WI38 (cell line): ENCODE data around the gene MBTPS2.

ENCODE experiments used
- H3K4me3 ChIP-seq: 2 replicates; pipeline ENCODE4 v1.5.1; 2011; ENCODE audit warnings: low read depth, mild to moderate bottlenecking, control low read depth, low read length
- TF ChIP-seq, protein P1 (sequence below): IDR thresholded peaks from 2 replicates; pipeline ENCODE4 v1.5.1; 2012; ENCODE audit warnings: low read depth, mild to moderate bottlenecking, control low read depth, low read length

MBTPS2 gene

GRCh38 chrX:21839334-21840192 lies at the start of gene MBTPS2:
Gene MBTPS2, plus strand, starts transcription at chrX:21839617. Its CDS starts 118 bp downstream, at chrX:21839735.
- TF ChIP-seq, protein P1, sequence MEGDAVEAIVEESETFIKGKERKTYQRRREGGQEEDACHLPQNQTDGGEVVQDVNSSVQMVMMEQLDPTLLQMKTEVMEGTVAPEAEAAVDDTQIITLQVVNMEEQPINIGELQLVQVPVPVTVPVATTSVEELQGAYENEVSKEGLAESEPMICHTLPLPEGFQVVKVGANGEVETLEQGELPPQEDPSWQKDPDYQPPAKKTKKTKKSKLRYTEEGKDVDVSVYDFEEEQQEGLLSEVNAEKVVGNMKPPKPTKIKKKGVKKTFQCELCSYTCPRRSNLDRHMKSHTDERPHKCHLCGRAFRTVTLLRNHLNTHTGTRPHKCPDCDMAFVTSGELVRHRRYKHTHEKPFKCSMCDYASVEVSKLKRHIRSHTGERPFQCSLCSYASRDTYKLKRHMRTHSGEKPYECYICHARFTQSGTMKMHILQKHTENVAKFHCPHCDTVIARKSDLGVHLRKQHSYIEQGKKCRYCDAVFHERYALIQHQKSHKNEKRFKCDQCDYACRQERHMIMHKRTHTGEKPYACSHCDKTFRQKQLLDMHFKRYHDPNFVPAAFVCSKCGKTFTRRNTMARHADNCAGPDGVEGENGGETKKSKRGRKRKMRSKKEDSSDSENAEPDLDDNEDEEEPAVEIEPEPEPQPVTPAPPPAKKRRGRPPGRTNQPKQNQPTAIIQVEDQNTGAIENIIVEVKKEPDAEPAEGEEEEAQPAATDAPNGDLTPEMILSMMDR = 0 out of 2 replicates have a peak, but pooled peaks have one; percentile 15
- peak within 1 kb of the TSS; percentile 70 for H3K4me3 ChIP-seq

DNA sequence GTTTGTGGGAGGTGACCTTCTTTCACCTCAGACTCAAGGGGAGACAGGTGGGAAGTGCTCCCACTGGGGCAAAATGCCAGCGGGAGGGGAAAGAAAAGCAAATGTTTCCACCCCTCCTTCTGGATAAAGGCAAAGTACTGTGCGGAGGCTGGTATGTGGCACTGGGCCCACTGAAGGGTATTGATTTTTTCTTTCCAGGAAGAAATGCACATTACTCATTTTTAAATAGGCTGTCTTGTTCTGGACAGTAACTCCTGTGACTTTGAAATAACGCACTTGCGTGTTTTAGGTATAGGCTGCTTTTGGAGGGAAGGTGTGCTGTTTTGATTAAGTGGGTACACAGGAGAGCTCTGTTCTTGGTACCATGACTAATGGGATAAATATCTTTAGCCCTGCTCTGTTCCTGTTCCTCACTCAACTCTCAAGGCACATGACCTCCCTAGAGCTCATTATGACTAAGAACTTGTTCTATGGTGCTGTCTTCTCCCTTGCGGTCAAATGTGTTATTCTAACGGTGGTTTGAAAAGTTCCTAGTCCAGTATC lies 40.7 kb upstream of the MBTPS2 start:
- TF ChIP-seq, protein P1 = no peak
- H3K4me3 ChIP-seq = no peak overlapping the region

GRCh38 chrX:21799767-21800166 lies 39.6 kb upstream of the MBTPS2 start:
- H3K4me3 ChIP-seq = no peak overlapping the region
- TF ChIP-seq, protein P1 = no peak

- no peak overlapping the region for H3K4me3 ChIP-seq
Measured at GRCh38 chrX:21800344-21800770, 39.1 kb upstream of the MBTPS2 start.

DNA sequence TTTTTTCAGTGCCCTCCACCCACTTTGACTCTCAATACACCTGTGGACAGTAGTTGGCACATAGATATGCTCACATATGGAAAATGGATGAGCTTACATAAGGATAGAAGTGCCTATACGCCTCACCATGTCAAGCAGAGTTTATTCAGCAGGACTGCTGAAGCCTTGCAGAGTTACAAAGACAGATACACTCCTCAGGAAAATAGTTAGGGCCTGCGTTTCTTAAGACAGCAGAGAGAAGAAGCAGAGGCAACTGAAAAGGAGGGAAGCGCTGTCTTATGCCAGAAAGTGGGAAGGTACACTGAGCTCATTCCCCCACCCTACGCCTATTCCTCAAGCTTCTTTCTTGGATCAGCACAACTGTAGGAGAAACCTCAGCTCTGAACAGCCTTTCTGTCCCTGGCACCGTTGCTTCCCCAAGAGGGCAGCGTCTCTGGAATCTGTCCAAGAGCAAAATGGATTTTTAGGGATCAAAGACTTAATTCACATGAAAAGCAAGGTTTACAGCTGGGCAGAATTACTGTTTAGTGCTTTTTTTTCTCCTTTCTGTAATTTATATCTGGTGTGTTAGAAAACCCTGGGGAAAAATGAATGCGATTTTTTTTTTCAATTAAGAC lies 37.3 kb upstream of the MBTPS2 start:
- no peak overlapping the region for H3K4me3 ChIP-seq
- TF ChIP-seq, protein P1 = no peak

More at GRCh38 chrX:21800344-21800770, 39.1 kb upstream of the MBTPS2 start:
- TF ChIP-seq, protein P1 = no peak

DNA sequence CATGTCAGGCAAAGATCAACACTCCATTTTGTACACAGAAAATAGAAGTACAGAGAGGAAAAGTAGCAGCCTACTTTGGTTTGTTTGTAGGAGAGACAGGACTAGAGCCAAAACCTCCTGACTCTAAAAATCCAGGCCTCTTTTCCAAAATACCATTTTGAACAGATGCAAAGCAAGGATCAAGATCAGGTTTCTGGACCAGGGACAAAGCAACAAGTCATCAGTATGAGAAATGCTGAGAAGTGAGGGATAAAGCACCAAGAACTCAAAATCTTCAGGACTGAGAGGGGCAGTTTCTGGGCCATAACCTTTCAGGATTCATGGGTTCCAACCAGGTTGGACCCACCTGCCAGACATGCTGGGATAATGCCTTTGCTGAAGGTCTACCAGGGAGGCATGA lies 36.6 kb upstream of the MBTPS2 start:
- no peak overlapping the region for H3K4me3 ChIP-seq
- TF ChIP-seq, protein P1 = no peak

DNA sequence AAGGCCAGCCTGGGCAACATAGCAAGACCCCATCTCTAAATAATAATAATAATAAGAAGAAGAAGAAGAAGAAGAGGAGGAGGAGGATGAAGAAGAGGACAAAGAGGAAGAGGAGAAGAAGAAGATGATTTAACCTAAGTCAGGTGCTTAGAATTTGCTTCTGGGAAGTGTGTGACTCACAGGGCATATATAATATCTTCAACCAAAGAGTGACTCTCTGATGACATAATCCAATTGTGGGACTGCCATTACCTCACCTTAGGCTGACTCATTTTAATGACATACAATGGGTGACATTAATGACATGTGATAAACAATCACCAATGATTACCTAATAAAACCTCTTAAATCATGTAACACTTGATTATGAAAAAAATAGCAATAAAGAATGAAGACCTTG lies 32.7 kb upstream of the MBTPS2 start:
- TF ChIP-seq, protein P1 = no peak
- H3K4me3 ChIP-seq = no peak overlapping the region
